ENCODE data around the gene UBXN10.

DNA sequence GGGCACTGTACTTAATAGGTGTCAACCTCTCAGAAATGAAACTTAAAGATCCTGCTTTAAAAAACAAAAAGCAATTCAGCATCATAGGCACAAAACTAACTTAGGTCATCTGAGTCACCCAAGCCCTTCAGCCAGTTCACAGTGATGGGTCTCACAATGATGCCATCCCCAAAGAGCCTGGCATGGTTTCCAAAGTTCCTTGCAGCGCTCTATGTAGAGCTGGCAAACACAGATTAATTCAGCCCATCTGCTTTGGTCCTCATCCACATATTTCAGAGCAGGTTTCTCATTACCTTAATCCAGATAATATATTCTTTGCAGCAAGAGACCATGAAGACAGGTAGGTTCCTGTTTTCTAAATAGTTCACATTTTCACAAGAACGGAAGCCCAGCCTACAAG, 15.1 kb downstream of the UBXN10 start:
- TF ChIP-seq EZH2 (IDR thresholded peaks at IDR 0.05; ENCODE audit: low read length) = no peak
- TF ChIP-seq, protein P1, sequence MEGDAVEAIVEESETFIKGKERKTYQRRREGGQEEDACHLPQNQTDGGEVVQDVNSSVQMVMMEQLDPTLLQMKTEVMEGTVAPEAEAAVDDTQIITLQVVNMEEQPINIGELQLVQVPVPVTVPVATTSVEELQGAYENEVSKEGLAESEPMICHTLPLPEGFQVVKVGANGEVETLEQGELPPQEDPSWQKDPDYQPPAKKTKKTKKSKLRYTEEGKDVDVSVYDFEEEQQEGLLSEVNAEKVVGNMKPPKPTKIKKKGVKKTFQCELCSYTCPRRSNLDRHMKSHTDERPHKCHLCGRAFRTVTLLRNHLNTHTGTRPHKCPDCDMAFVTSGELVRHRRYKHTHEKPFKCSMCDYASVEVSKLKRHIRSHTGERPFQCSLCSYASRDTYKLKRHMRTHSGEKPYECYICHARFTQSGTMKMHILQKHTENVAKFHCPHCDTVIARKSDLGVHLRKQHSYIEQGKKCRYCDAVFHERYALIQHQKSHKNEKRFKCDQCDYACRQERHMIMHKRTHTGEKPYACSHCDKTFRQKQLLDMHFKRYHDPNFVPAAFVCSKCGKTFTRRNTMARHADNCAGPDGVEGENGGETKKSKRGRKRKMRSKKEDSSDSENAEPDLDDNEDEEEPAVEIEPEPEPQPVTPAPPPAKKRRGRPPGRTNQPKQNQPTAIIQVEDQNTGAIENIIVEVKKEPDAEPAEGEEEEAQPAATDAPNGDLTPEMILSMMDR (optimal IDR thresholded peaks at IDR 0.05 in 1 of 3, IDR thresholded peaks at IDR 0.05 in 1 of 3, conservative IDR thresholded peaks at IDR 0.05 in 1 of 3; ENCODE audit: extremely low read depth in 1 of 3, insufficient read depth in 2 of 3, low read length in 3 of 3) = no peak
